ENCODE measurements around the gene SPON1. TPM values are rescaled to one million over a fixed set of nuclear protein-coding genes. Genes with fewer than 3 reads are reported as not detected.

The SPON1 gene
- total RNA-seq, 1 experiment from 2014 or later, result 0.20 TPM

GRCh38 chr11:14310679-14311078 is 348.2 kb downstream of the SPON1 start:
- no peak overlapping the region for H2BK12ac ChIP-seq (ENCODE audit: insufficient read length, low read depth, low read length)
- peaks cover 5% of the 10 kb centered on the region for H3K79me1 ChIP-seq (ENCODE audit: insufficient read depth, low read depth, low read length, poor library complexity, severe bottlenecking)
- H3K14ac ChIP-seq (ENCODE audit: insufficient read depth, low read length), result no peak overlapping the region
- no peaks in the 10 kb centered on the region for H4K20me1 ChIP-seq (ENCODE audit: control insufficient read depth, insufficient read depth, insufficient read length)
- Mint-ChIP-seq H3K27me3 (ENCODE audit: low read depth) (no peaks in the 10 kb centered on the region), H3K4me1 (peaks cover 30 to 52% of the 10 kb centered on the region in 2 experiments), H3K9me3 (no peaks in the 10 kb centered on the region), H3K4me3 (no peak overlapping the region), H3K36me3 (ENCODE audit: insufficient read depth in 1 of 3, low read depth in 3 of 3) (no peaks in the 10 kb centered on the region), H3K27ac (peak overlapping the region in 1 of 3 experiments; percentile 19; a peak in 3 of 7 replicates)
- H2BK15ac ChIP-seq (ENCODE audit: low read depth, low read length), result no peak overlapping the region
- H3K56ac ChIP-seq (ENCODE audit: insufficient read length, low read depth, low read length), result no peak overlapping the region
- no peak overlapping the region for H2AK5ac ChIP-seq (ENCODE audit: insufficient read length, low read length)
- peaks cover 61% of the 10 kb centered on the region; the same call in 1 of the 2 replicates for H3K79me2 ChIP-seq (ENCODE audit: insufficient read depth, low read length)
- H3K4ac ChIP-seq (ENCODE audit: low read depth, low read length), result no peak overlapping the region
- no peak overlapping the region for H4K91ac ChIP-seq (ENCODE audit: insufficient read length, low read depth, low read length)
- H3K27ac ChIP-seq (ENCODE audit: insufficient read length, low read depth, low read length), result no peak overlapping the region
- no peak overlapping the region for H3K18ac ChIP-seq (ENCODE audit: insufficient read length, low read depth, low read length)
- no peak overlapping the region for H4K5ac ChIP-seq (ENCODE audit: insufficient read length, low read depth, low read length)
- no peak for DNase-seq
- WGBS (ENCODE audit: extremely low coverage, insufficient read length, low lambda C conversion rate), result no CpG with 5 or more reads among the region's 1 CpG
- H4K8ac ChIP-seq (replicated peaks; ENCODE audit: insufficient read length, low read depth, low read length), result no peak overlapping the region
- H3K27me3 ChIP-seq (ENCODE audit: insufficient read depth, low read length), result no peaks in the 10 kb centered on the region
- no peak overlapping the region for H2BK20ac ChIP-seq (ENCODE audit: low read depth, low read length, poor library complexity, severe bottlenecking)
- H3K9me3 ChIP-seq (ENCODE audit: control insufficient read depth, low read depth, low read length), result no peaks in the 10 kb centered on the region
- H3T11ph ChIP-seq (ENCODE audit: low read length), result no peak overlapping the region
- no peak overlapping the region for H2AFZ ChIP-seq (ENCODE audit: low read length)
- no peak for TF ChIP-seq CTCF (conservative IDR thresholded peaks at IDR 0.05)
- H3K9ac ChIP-seq (ENCODE audit: extremely low read depth, insufficient read length, low read length), result no peak overlapping the region
- no peak overlapping the region for H2BK5ac ChIP-seq (ENCODE audit: insufficient read length, low read length)
- no peak overlapping the region for H3K4me2 ChIP-seq (ENCODE audit: insufficient read depth, insufficient read length, low read length)
- H3K23me2 ChIP-seq (ENCODE audit: insufficient read length, low read depth, low read length, poor library complexity, severe bottlenecking), result no peaks in the 10 kb centered on the region
- no peak overlapping the region for H2BK120ac ChIP-seq (ENCODE audit: low read depth, low read length, poor library complexity, severe bottlenecking)
- no peak overlapping the region for H3K23ac ChIP-seq (ENCODE audit: insufficient read length, low read depth, low read length)
- peaks cover 20% of the 10 kb centered on the region; the same call in 1 of the 2 replicates for H3K4me1 ChIP-seq (ENCODE audit: insufficient read depth, low read length)

Measured in H9 (cell line).